Panc1 (cell line): Measurements from ENCODE around the gene MPZL1. TPM values are rescaled to one million over a fixed set of nuclear protein-coding genes. Genes with fewer than 3 reads are reported as not detected.

Experiments
- ATAC-seq: fragments of 200-7000 bp; cut with Tn5 transposase; 2 replicates; pipeline ENCODE4 v1.9.1; 2020; ENCODE audit warnings: mild to moderate bottlenecking, moderate library complexity
- BruUV-seq: library from RNA; stranded (reverse); fragments of 400-500 nt; replicated peaks from 2 replicates; lab custom pipeline; 2021; lab: Mats Ljungman, UMichigan
- CTCF ChIA-PET: fragments of 300-600 bp; sonication (Branson Sonifier 250); formaldehyde crosslinking; loops from one replicate; lab custom pipeline; 2022; ENCODE audit warnings: antibody characterized with exemption; lab: Charles Lee
- POLR2A ChIA-PET: fragments of 300-600 bp; sonication (Branson Sonifier 250); formaldehyde crosslinking; loops from one replicate; lab custom pipeline; 2022; ENCODE audit warnings: antibody characterized with exemption; lab: Charles Lee
- DNase-seq: peaks from one replicate; pipeline ENCODE4 v3.0.0-alpha.2; 2010; ENCODE audit warnings: low read depth, low spot score
- H3K27ac ChIP-seq: 2 replicates; pipeline ENCODE4 v1.5.1; 2011; ENCODE audit warnings: mild to moderate bottlenecking, low read length, inconsistent platforms
- H3K27me3 ChIP-seq: fragments of 200-500 bp; sonication (Bioruptor generic); 2 replicates; pipeline ENCODE4 v1.6.0; 2014; ENCODE audit warnings: low read length, inconsistent platforms; ENCODE audit not compliant: control insufficient read depth, insufficient read depth
- H3K36me3 ChIP-seq: fragments of 200-500 bp; sonication (Bioruptor generic); 2 replicates; pipeline ENCODE4 v1.5.1; 2014; ENCODE audit warnings: inconsistent platforms, mild to moderate bottlenecking, low read length, moderate library complexity; ENCODE audit not compliant: control insufficient read depth, insufficient read depth
- H3K4me1 ChIP-seq: 2 replicates; pipeline ENCODE4 v1.5.1; 2011; ENCODE audit warnings: inconsistent platforms, mild to moderate bottlenecking, low read length, moderate library complexity; ENCODE audit not compliant: control insufficient read depth, insufficient read depth
- H3K4me3 ChIP-seq, 2 experiments: 2 replicates each; pipeline ENCODE4 v1.5.1; 2011 to 2012; ENCODE audit warnings: low read depth in 2 of 2, low read length in 2 of 2, mild to moderate bottlenecking in 2 of 2, inconsistent platforms in 1 of 2, moderate library complexity in 1 of 2
- H3K9me3 ChIP-seq: fragments of 200-500 bp; sonication (Bioruptor generic); 2 replicates; pipeline ENCODE4 v1.5.1; 2014; ENCODE audit warnings: low read depth, mild to moderate bottlenecking, inconsistent platforms, low read length, moderate library complexity; ENCODE audit not compliant: control insufficient read depth, insufficient read depth
- CTCF ChIP-seq: fragments of 450-650 bp; IDR thresholded peaks from 2 replicates; pipeline ENCODE4 v1.5.1; 2017; ENCODE audit warnings: mild to moderate bottlenecking
- POLR2AphosphoS5 ChIP-seq: IDR thresholded peaks from 2 replicates; pipeline ENCODE4 v1.6.1; 2012; ENCODE audit warnings: mild to moderate bottlenecking, low read depth, low read length, moderate library complexity
- SIN3A ChIP-seq: IDR thresholded peaks from 2 replicates; pipeline ENCODE4 v1.6.1; 2012; ENCODE audit warnings: low read depth, mild to moderate bottlenecking, low read length, moderate library complexity, borderline replicate concordance; ENCODE audit not compliant: insufficient read depth
- TCF7L2 ChIP-seq: IDR thresholded peaks from 2 replicates; pipeline ENCODE4 v1.6.1; 2011; ENCODE audit warnings: mild to moderate bottlenecking, low read depth, low read length, inconsistent platforms
- in situ Hi-C: cut with HindIII; loops from 2 replicates; pipeline ENCODE4 v1.10.0; 2016; ENCODE audit warnings: low sequenced_read_pairs, low pct_unique_long_range_greater_than_20kb
- intact Hi-C: fragments of 100-400 bp; cut with micrococcal nuclease; formaldehyde crosslinking; loops from one replicate; pipeline ENCODE4 v1.10.0; 2022; ENCODE audit not compliant: unreplicated experiment
- total RNA-seq: library from RNA; stranded (reverse); gene quantifications from one replicate; pipeline ENCODE4 v1.2.1, GENCODE V29; 2021; ENCODE audit not compliant: unreplicated experiment
- TF ChIP-seq, protein P1 (sequence below), 2 experiments: IDR thresholded peaks; 2 replicates each; pipeline ENCODE4 v1.6.1; 2011 to 2012; ENCODE audit warnings: low read depth in 2 of 2, control low read depth in 1 of 2, low read length in 1 of 2, mild to moderate bottlenecking in 1 of 2, moderate library complexity in 1 of 2; ENCODE audit not compliant: insufficient read depth in 1 of 2

MPZL1 gene
- total RNA-seq, 1 experiment from 2014 or later, result 72.0 TPM

DNA sequence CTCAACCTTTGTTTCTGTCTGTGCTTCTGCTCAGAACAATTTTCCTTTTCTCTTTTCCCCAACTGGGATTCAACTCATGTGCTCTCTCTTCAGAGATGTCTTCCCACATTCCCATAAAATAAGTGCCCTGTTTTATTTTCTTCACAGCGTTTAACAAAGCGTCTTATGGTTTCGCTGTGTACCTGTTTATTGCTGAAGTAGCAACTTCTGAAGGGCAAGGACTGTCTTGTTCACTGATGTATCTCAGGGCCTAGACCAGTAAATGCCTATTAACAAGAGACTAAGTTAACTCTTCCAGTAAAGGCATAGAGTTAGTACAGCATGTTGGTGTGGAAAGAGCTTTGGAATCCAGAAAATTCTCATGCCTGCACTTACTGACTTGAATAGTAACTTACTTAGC is 42.9 kb upstream of the MPZL1 start:
- BruUV-seq, result no TSS peak
- Histone ChIP-seq H3K36me3 (no peaks in the 10 kb centered on the region), H3K27ac (no peak overlapping the region), H3K4me1 (no peaks in the 10 kb centered on the region), H3K27me3 (no peaks in the 10 kb centered on the region), H3K4me3 (no peak overlapping the region), H3K9me3 (no peaks in the 10 kb centered on the region)
- ChIA-PET POLR2A (no interaction called here), CTCF (no interaction called here)
- in situ Hi-C loops (no loop called here), intact Hi-C loops (no loop called here)
- ATAC-seq (no peak), DNase-seq (no peak)
- TF ChIP-seq POLR2AphosphoS5 (no peak), SIN3A (no peak), CTCF (no peak), TCF7L2 (no peak)
- TF ChIP-seq, protein P1, sequence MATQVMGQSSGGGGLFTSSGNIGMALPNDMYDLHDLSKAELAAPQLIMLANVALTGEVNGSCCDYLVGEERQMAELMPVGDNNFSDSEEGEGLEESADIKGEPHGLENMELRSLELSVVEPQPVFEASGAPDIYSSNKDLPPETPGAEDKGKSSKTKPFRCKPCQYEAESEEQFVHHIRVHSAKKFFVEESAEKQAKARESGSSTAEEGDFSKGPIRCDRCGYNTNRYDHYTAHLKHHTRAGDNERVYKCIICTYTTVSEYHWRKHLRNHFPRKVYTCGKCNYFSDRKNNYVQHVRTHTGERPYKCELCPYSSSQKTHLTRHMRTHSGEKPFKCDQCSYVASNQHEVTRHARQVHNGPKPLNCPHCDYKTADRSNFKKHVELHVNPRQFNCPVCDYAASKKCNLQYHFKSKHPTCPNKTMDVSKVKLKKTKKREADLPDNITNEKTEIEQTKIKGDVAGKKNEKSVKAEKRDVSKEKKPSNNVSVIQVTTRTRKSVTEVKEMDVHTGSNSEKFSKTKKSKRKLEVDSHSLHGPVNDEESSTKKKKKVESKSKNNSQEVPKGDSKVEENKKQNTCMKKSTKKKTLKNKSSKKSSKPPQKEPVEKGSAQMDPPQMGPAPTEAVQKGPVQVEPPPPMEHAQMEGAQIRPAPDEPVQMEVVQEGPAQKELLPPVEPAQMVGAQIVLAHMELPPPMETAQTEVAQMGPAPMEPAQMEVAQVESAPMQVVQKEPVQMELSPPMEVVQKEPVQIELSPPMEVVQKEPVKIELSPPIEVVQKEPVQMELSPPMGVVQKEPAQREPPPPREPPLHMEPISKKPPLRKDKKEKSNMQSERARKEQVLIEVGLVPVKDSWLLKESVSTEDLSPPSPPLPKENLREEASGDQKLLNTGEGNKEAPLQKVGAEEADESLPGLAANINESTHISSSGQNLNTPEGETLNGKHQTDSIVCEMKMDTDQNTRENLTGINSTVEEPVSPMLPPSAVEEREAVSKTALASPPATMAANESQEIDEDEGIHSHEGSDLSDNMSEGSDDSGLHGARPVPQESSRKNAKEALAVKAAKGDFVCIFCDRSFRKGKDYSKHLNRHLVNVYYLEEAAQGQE (IDR thresholded peaks at IDR 0.05; ENCODE audit: insufficient read depth in 1 of 2, low read depth in 2 of 2, low read length in 1 of 2), result no peak

DNA sequence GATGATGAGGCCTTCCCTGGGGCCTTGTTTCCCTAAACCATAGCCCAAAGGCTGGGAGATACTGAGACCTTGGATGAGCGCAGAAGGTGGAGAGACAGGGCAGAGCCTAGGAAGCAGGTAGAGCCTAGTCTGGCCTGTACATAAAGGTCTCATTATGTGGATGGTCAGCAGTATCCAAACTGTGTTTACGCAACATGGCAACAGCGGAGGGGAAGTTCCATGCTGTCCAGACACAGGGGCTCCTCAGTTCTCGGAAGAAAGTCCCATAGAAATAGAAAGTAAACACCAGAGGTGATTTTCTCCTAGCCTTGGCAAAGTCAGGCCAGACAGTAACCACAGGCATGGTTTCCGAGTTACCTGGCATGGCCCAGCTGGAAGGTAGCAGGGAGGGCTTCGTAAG is 42.1 kb upstream of the MPZL1 start:
- intact Hi-C loops, result no loop called here
- ChIA-PET POLR2A (no interaction called here), CTCF (no interaction called here)
- Histone ChIP-seq H3K9me3 (no peaks in the 10 kb centered on the region), H3K36me3 (no peaks in the 10 kb centered on the region), H3K27me3 (no peaks in the 10 kb centered on the region), H3K4me1 (no peaks in the 10 kb centered on the region), H3K27ac (no peak overlapping the region), H3K4me3 (no peak overlapping the region)
- in situ Hi-C loops, result no loop called here
- BruUV-seq, result no TSS peak
- DNase-seq, result no peak
- TF ChIP-seq TCF7L2 (no peak), SIN3A (no peak), POLR2AphosphoS5 (no peak), CTCF (no peak)
- TF ChIP-seq, protein P1 (IDR thresholded peaks at IDR 0.05; ENCODE audit: insufficient read depth in 1 of 2, low read depth in 2 of 2, low read length in 1 of 2), result no peak
- no peak for ATAC-seq
